ENCODE results near the gene FBXO44.

Gene FBXO44

GRCh38 chr1:11691928-11692711, 37.4 kb downstream of the FBXO44 start:
- DNase-seq = no peak

GRCh38 chr1:11693024-11693590, 38.4 kb downstream of the FBXO44 start:
- DNase-seq = no peak

GRCh38 chr1:11693917-11694316, 39.2 kb downstream of the FBXO44 start:
- no peak for DNase-seq

GRCh38 chr1:11695861-11696260, 41.2 kb downstream of the FBXO44 start:
- no peak for DNase-seq

- no peak for DNase-seq
Measured at GRCh38 chr1:11697188-11697892, 42.7 kb downstream of the FBXO44 start.

GRCh38 chr1:11697893-11698210, 43.2 kb downstream of the FBXO44 start:
- no peak for DNase-seq

GRCh38 chr1:11700601-11701467, 46.2 kb downstream of the FBXO44 start:
- DNase-seq = no peak

- DNase-seq = no peak
Measured at GRCh38 chr1:11701551-11701961, 46.9 kb downstream of the FBXO44 start.

- DNase-seq = no peak
Measured at GRCh38 chr1:11701981-11702803, 47.5 kb downstream of the FBXO44 start.

- DNase-seq = no peak
Measured at GRCh38 chr1:11703357-11704193, 48.9 kb downstream of the FBXO44 start.

GRCh38 chr1:11704194-11704529, 49.5 kb downstream of the FBXO44 start:
- DNase-seq = no peak

GRCh38 chr1:11704691-11705475, 50.2 kb downstream of the FBXO44 start:
- no peak for DNase-seq

GRCh38 chr1:11705596-11705995, 50.9 kb downstream of the FBXO44 start:
- no peak for DNase-seq

GRCh38 chr1:11706292-11706691, 51.6 kb downstream of the FBXO44 start:
- DNase-seq = no peak

GRCh38 chr1:11707621-11708276, 53.1 kb downstream of the FBXO44 start:
- DNase-seq = no peak

- no peak for DNase-seq
Measured at GRCh38 chr1:11708554-11709350, 54.1 kb downstream of the FBXO44 start.

- no peak for DNase-seq
Measured at GRCh38 chr1:11711490-11711889, 56.8 kb downstream of the FBXO44 start.

GRCh38 chr1:11712285-11712684, 57.6 kb downstream of the FBXO44 start:
- DNase-seq = no peak
